ENCODE data around the gene BARX2.

BARX2 gene

GRCh38 chr11:129440028-129440713 lies 64.5 kb downstream of the BARX2 start:
- DNase-seq (ENCODE audit: low read depth in 2 of 2) = no peak

GRCh38 chr11:129442171-129442570 lies 66.5 kb downstream of the BARX2 start:
- DNase-seq (ENCODE audit: low read depth in 2 of 2) = no peak

GRCh38 chr11:129443276-129443675 lies 67.6 kb downstream of the BARX2 start:
- DNase-seq (ENCODE audit: low read depth in 2 of 2) = no peak

GRCh38 chr11:129444274-129444673 lies 68.6 kb downstream of the BARX2 start:
- DNase-seq (ENCODE audit: low read depth in 2 of 2) = no peak

GRCh38 chr11:129445226-129445625 lies 69.6 kb downstream of the BARX2 start:
- no peak for DNase-seq (ENCODE audit: low read depth in 2 of 2)

GRCh38 chr11:129446572-129446971 lies 70.9 kb downstream of the BARX2 start:
- no peak for DNase-seq (ENCODE audit: low read depth in 2 of 2)

- DNase-seq (ENCODE audit: low read depth in 2 of 2) = no peak
Measured at GRCh38 chr11:129447654-129448239, 72.1 kb downstream of the BARX2 start.

- no peak for DNase-seq (ENCODE audit: low read depth in 2 of 2)
Measured at GRCh38 chr11:129451524-129451923, 75.9 kb downstream of the BARX2 start.

- DNase-seq (ENCODE audit: low read depth in 2 of 2) = no peak
Measured at GRCh38 chr11:129453293-129453721, 77.7 kb downstream of the BARX2 start.

GRCh38 chr11:129455101-129455500 lies 79.5 kb downstream of the BARX2 start:
- no peak for DNase-seq (ENCODE audit: low read depth in 2 of 2)

- no peak for DNase-seq (ENCODE audit: low read depth in 2 of 2)
Measured at GRCh38 chr11:129455756-129456655, 80.4 kb downstream of the BARX2 start.

GRCh38 chr11:129457321-129457720 lies 81.7 kb downstream of the BARX2 start:
- DNase-seq (ENCODE audit: low read depth in 2 of 2) = no peak

- no peak for DNase-seq (ENCODE audit: low read depth in 2 of 2)
Measured at GRCh38 chr11:129458278-129458677, 82.6 kb downstream of the BARX2 start.

GRCh38 chr11:129458756-129459535 lies 83.3 kb downstream of the BARX2 start:
- no peak for DNase-seq (ENCODE audit: low read depth in 2 of 2)

- DNase-seq (ENCODE audit: low read depth in 2 of 2) = no peak
Measured at GRCh38 chr11:129460714-129461113, 85.1 kb downstream of the BARX2 start.

GRCh38 chr11:129484068-129484467 lies 108.4 kb downstream of the BARX2 start:
- DNase-seq (ENCODE audit: low read depth in 2 of 2) = no peak

GRCh38 chr11:129489249-129489648 lies 113.6 kb downstream of the BARX2 start:
- no peak for DNase-seq (ENCODE audit: low read depth in 2 of 2)

- DNase-seq (ENCODE audit: low read depth in 2 of 2) = no peak
Measured at GRCh38 chr11:129490004-129490403, 114.4 kb downstream of the BARX2 start.

- no peak for DNase-seq (ENCODE audit: low read depth in 2 of 2)
Measured at GRCh38 chr11:129493746-129494145, 118.1 kb downstream of the BARX2 start.

Measured in stimulated activated CD8-positive, alpha-beta memory T cell treated with anti-CD3 and anti-CD28 coated beads, Interleukin-2, amount 100 ng/mL, for 48 hours (primary cell).